ENCODE data around the gene CTXND1. TPM values are rescaled to one million over a fixed set of nuclear protein-coding genes. Genes with fewer than 3 reads are reported as not detected.

Gene CTXND1
- total and polyA plus RNA-seq, 2 of the 13 experiments (the other 11 are each of a cell fraction or from before 2014, with no cell fraction given), result 1.2 to 2.1 TPM

- FAIRE-seq (no peak), ATAC-seq (no peak), DNase-seq (ENCODE audit: low spot score) (no peak)
- H3K4me3 ChIP-seq (replicated peaks in 1 of 3; ENCODE audit: insufficient read depth in 1 of 3, low read depth in 2 of 3, low read length in 3 of 3), result no peak overlapping the region
- 90% methylated on average over 1 of the region's 1 CpG for WGBS (ENCODE audit: low lambda C conversion rate)
- no peak overlapping the region for H3K9ac ChIP-seq (ENCODE audit: insufficient read depth, low read depth, low read length)
- H3K9me3 ChIP-seq (ENCODE audit: low read length), result no peaks in the 10 kb centered on the region
- no peaks in the 10 kb centered on the region for H3K27me3 ChIP-seq (ENCODE audit: control insufficient read depth in 1 of 2, insufficient read depth in 2 of 2, low read length in 2 of 2)
- TF ChIP-seq ZNF317 (CRISPR knock-in tag; IDR thresholded peaks at IDR 0.05) (no peak), ZNF350 (CRISPR knock-in tag; IDR thresholded peaks at IDR 0.05; ENCODE audit: borderline replicate concordance, low read depth) (no peak), HMGA1 (CRISPR knock-in tag; conservative IDR thresholded peaks at IDR 0.05) (no peak), IKZF1 (IDR thresholded peaks at IDR 0.05) (no peak), HNF1A (IDR thresholded peaks at IDR 0.05; ENCODE audit: low read depth) (no peak), HNF1A (CRISPR knock-in tag; IDR thresholded peaks at IDR 0.05; ENCODE audit: borderline replicate concordance) (no peak), ZNF652 (CRISPR knock-in tag; IDR thresholded peaks at IDR 0.05; ENCODE audit: borderline replicate concordance, low read depth) (no peak), YEATS2 (CRISPR knock-in tag; IDR thresholded peaks at IDR 0.05; ENCODE audit: borderline replicate concordance) (no peak), U2AF2 (IDR thresholded peaks at IDR 0.05; ENCODE audit: low read depth, low read length) (no peak), ZNF3 (CRISPR knock-in tag; IDR thresholded peaks at IDR 0.05) (no peak), KLF11 (CRISPR knock-in tag; IDR thresholded peaks at IDR 0.05) (no peak), ZNF124 (CRISPR knock-in tag; IDR thresholded peaks at IDR 0.05) (no peak), HDAC2 (CRISPR knock-in tag; IDR thresholded peaks at IDR 0.05) (no peak), ZNF75D (CRISPR knock-in tag; IDR thresholded peaks at IDR 0.05; ENCODE audit: borderline replicate concordance) (no peak), ZNF749 (CRISPR knock-in tag; IDR thresholded peaks at IDR 0.05; ENCODE audit: borderline replicate concordance) (no peak), ZNF256 (CRISPR knock-in tag; conservative IDR thresholded peaks at IDR 0.05) (no peak), NFE2 (CRISPR knock-in tag; IDR thresholded peaks at IDR 0.05) (no peak), NCOR1 (IDR thresholded peaks at IDR 0.05; ENCODE audit: borderline replicate concordance, low read length) (no peak), SETDB1 (CRISPR knock-in tag; IDR thresholded peaks at IDR 0.05; ENCODE audit: borderline replicate concordance) (no peak), ZNF644 (CRISPR knock-in tag; IDR thresholded peaks at IDR 0.05; ENCODE audit: low read depth) (no peak)
- H3K4me2 ChIP-seq (ENCODE audit: low read depth, low read length), result no peak overlapping the region
- H3K79me2 ChIP-seq (ENCODE audit: insufficient read depth, low read length), result no peaks in the 10 kb centered on the region
- ChIA-PET POLR2A (no interaction called here), CTCF (ENCODE audit: low intra/inter-chr PET ratio, low total read pairs) (no interaction called here)
- no peak overlapping the region for H2AFZ ChIP-seq (ENCODE audit: low read length)
- no peaks in the 10 kb centered on the region for H4K20me1 ChIP-seq (ENCODE audit: insufficient read depth, low read length)
- in situ Hi-C loops (cut with HindIII; ENCODE audit: extremely low pct_ligation_motif_present, low pct_unique_long_range_greater_than_20kb), result no loop called here
- no peaks in the 10 kb centered on the region for H3K36me3 ChIP-seq (replicated peaks in 1 of 2; ENCODE audit: control insufficient read depth in 1 of 2, insufficient read depth in 2 of 2, low read length in 2 of 2)
- intact Hi-C loops (cut with micrococcal nuclease; ENCODE audit: unreplicated experiment), result no loop called here
- peaks cover 32% of the 10 kb centered on the region for H3K4me1 ChIP-seq (ENCODE audit: insufficient read depth, low read length)
- no TSS peak for BruUV-seq (replicated peaks)
- no peak overlapping the region for H3K27ac ChIP-seq (ENCODE audit: extremely low read length, insufficient read depth, low read length)
Observed at GRCh38 chr15:80194186-80194585, 57.8 kb downstream of the CTXND1 start.

Measured in HepG2 (cell line).